ENCODE data around the gene NUBP2. TPM values are rescaled to one million over a fixed set of nuclear protein-coding genes. Genes with fewer than 3 reads are reported as not detected.
A peak's percentile ranks its signal among the peaks of the same experiment; 100 is the strongest.

The NUBP2 gene
- 10 to 100 TPM; 41.5 to 57.8 TPM for polyA plus RNA-seq

DNA sequence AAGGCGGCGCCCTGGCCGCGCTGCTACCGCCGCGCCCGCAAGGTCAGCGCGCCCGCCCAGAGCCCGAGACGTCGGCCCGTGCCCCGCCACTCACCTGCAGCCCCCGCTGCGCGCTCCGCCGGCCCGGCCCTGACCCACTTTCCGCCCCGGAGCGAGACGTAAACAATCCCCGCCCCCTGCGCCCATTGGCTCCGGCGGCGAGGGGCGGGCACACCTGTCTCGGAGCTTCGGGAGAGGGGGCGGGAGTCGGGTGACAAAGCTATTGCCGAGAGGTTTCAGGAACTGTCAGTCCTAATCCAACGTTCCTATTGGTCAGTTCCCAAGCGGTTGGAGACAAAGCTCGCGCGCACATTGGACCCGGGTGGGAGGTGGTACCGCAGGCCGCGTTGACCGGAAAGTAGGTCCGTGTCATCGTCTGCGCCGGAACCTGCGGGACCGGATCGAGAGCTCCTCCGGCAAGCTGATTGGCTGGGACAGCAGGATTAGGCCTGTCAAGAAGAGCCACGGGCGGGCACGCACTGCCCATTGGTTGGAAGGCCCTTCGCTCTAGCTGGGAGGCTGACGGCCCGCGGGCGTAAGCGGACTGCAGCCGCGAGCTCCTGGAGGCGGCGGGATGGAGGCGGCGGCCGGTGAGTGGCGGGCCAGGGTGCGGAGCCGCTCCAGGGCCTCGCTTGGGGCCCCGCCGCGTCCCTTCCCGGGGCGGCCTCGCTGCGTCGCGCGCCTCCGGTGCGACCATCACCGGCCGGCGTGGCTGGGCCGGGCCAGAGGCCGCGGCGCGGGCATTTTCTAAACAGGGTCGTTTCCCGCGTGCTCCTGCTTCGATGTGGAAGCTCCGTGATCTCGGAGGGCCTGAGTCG is at the start of gene NUBP2, which contains the start of gene SPSB3:
Gene NUBP2 (plus strand): TSS at position 553 of the 857 bp plus-strand sequence. CDS start 61 bp downstream, at position 614.
Gene SPSB3 (minus strand): TSS at position 164 of the 857 bp plus-strand sequence. CDS start 1,088 bp downstream, outside the sequence.
- H3K4me1 ChIP-seq (ENCODE audit: control insufficient read depth in 2 of 2, insufficient read depth in 2 of 2, low read length in 1 of 2): peaks cover 8 to 16% of the 10 kb centered on the region in 2 donors
- WGBS, 2 donors: 0% methylated on average over 85 to 102 of the region's 102 CpGs

GRCh38 chr16:1734123-1734522 is 48.6 kb upstream of the NUBP2 start:
- Histone ChIP-seq H3K4me1 (ENCODE audit: control insufficient read depth in 2 of 2, insufficient read depth in 2 of 2, low read length in 1 of 2) (peaks cover 0 to under 1% of the 10 kb centered on the region in 2 donors), H3K27ac (ENCODE audit: low read depth in 2 of 2, low read length in 1 of 2) (no peak overlapping the region), H3K27me3 (ENCODE audit: control insufficient read depth in 1 of 2, insufficient read depth in 2 of 2, low read length in 2 of 2) (no peaks in the 10 kb centered on the region), H3K9me3 (ENCODE audit: control insufficient read depth in 2 of 2, insufficient read depth in 1 of 2, low read depth in 1 of 2, low read length in 1 of 2) (peaks cover 0 to 5% of the 10 kb centered on the region in 2 donors), H3K36me3 (ENCODE audit: control insufficient read depth in 2 of 2, insufficient read depth in 2 of 2, low read length in 1 of 2) (peaks cover 3 to 35% of the 10 kb centered on the region in 2 donors), H3K4me3 (ENCODE audit: low read depth in 1 of 2, low read length in 2 of 2) (no peak overlapping the region)
- WGBS, 2 donors: 92 to 93% methylated on average over 21 to 22 of the region's 22 CpGs

More for the DNA sequence above, at the start of gene NUBP2, which contains the start of gene SPSB3:
- Histone ChIP-seq H3K4me3 (ENCODE audit: low read depth in 1 of 2, low read length in 2 of 2) (peak within 1 kb of the TSS; percentile 78 to 84), H3K9me3 (ENCODE audit: control insufficient read depth in 2 of 2, insufficient read depth in 1 of 2, low read depth in 1 of 2, low read length in 1 of 2) (peaks cover 0 to 2% of the 10 kb centered on the region in 2 donors), H3K36me3 (ENCODE audit: control insufficient read depth in 2 of 2, insufficient read depth in 2 of 2, low read length in 1 of 2) (peaks cover 0 to 40% of the 10 kb centered on the region in 2 donors), H3K27me3 (ENCODE audit: control insufficient read depth in 1 of 2, insufficient read depth in 2 of 2, low read length in 2 of 2) (no peaks in the 10 kb centered on the region), H3K27ac (ENCODE audit: low read depth in 2 of 2, low read length in 1 of 2) (peak within 1 kb of the TSS; percentile 93 to 94)

DNA sequence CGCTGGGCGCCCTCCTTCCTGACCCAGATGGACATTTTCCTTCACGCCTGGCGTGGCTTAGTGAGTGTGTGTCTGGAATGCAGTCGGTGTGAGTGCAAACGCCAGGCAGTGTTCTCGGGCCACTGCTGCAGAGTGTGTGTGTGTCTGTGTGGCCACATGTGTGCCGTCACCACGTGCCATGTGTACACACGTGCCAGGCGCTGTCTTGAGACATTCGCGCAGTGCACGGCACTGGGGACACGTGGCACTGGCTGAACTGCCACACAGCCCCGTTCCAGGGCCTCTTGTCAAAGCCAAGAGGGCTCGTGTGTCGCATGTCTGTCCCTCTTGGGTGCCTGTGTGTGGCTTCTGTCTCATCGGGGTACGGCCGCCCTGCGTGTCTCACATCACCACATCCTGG is 47.9 kb upstream of the NUBP2 start:
- no peak overlapping the region for H3K27ac ChIP-seq (ENCODE audit: low read depth in 2 of 2, low read length in 1 of 2)
- peaks cover 0 to 5% of the 10 kb centered on the region in 2 donors for H3K9me3 ChIP-seq (ENCODE audit: control insufficient read depth in 2 of 2, insufficient read depth in 1 of 2, low read depth in 1 of 2, low read length in 1 of 2)
- H3K27me3 ChIP-seq (ENCODE audit: control insufficient read depth in 1 of 2, insufficient read depth in 2 of 2, low read length in 2 of 2): no peaks in the 10 kb centered on the region
- WGBS, 2 donors: 97 to 98% methylated on average over 22 of the region's 22 CpGs
- H3K4me1 ChIP-seq (ENCODE audit: control insufficient read depth in 2 of 2, insufficient read depth in 2 of 2, low read length in 1 of 2): peaks cover 0 to 4% of the 10 kb centered on the region in 2 donors
- peaks cover 0 to 30% of the 10 kb centered on the region in 2 donors for H3K36me3 ChIP-seq (ENCODE audit: control insufficient read depth in 2 of 2, insufficient read depth in 2 of 2, low read length in 1 of 2)
- no peak overlapping the region for H3K4me3 ChIP-seq (ENCODE audit: low read depth in 1 of 2, low read length in 2 of 2)

DNA sequence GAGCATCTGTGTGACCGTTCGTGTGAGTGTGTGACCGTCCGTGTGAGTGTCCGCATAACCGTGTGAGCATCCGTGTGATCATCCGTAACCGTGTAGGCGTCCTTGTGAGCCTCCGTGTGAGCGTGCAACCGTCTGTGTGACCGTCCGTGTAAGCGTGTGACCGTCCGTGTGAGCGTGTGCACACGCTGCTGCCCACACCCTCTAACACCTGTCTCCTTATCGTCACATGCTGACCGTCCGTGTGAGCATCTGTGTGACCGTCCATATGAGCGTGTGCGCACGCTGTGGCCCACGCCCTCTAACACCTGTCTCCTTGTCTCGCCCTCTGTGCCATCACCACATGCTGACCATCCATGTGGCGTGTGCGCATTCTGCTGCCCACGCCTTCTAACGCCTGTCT is 42.5 kb upstream of the NUBP2 start:
- Histone ChIP-seq H3K4me3 (ENCODE audit: low read depth in 1 of 2, low read length in 2 of 2) (no peak overlapping the region), H3K9me3 (ENCODE audit: control insufficient read depth in 2 of 2, insufficient read depth in 1 of 2, low read depth in 1 of 2, low read length in 1 of 2) (peaks cover 0 to 6% of the 10 kb centered on the region in 2 donors), H3K4me1 (ENCODE audit: control insufficient read depth in 2 of 2, insufficient read depth in 2 of 2, low read length in 1 of 2) (peaks cover 0 to 8% of the 10 kb centered on the region in 2 donors), H3K36me3 (ENCODE audit: control insufficient read depth in 2 of 2, insufficient read depth in 2 of 2, low read length in 1 of 2) (peaks cover 0 to 36% of the 10 kb centered on the region in 2 donors), H3K27me3 (ENCODE audit: control insufficient read depth in 1 of 2, insufficient read depth in 2 of 2, low read length in 2 of 2) (no peaks in the 10 kb centered on the region), H3K27ac (ENCODE audit: low read depth in 2 of 2, low read length in 1 of 2) (no peak overlapping the region)
- 97 to 98% methylated on average over 33 of the region's 33 CpGs for WGBS, 2 donors

GRCh38 chr16:1740781-1741490 is 41.8 kb upstream of the NUBP2 start:
- H3K36me3 ChIP-seq (ENCODE audit: control insufficient read depth in 2 of 2, insufficient read depth in 2 of 2, low read length in 1 of 2): peaks cover 0 to 38% of the 10 kb centered on the region in 2 donors
- 92 to 94% methylated on average over 30 of the region's 30 CpGs for WGBS, 2 donors

GRCh38 chr16:1741553-1742165 is 41.1 kb upstream of the NUBP2 start:
- whole genome bisulfite sequencing, 2 donors: 93 to 97% methylated on average over 19 of the region's 19 CpGs
- Histone ChIP-seq H3K9me3 (ENCODE audit: control insufficient read depth in 2 of 2, insufficient read depth in 1 of 2, low read depth in 1 of 2, low read length in 1 of 2) (peaks cover 0 to 2% of the 10 kb centered on the region in 2 donors), H3K27me3 (ENCODE audit: control insufficient read depth in 1 of 2, insufficient read depth in 2 of 2, low read length in 2 of 2) (no peaks in the 10 kb centered on the region), H3K27ac (ENCODE audit: low read depth in 2 of 2, low read length in 1 of 2) (no peak overlapping the region), H3K4me3 (ENCODE audit: low read depth in 1 of 2, low read length in 2 of 2) (no peak overlapping the region), H3K36me3 (ENCODE audit: control insufficient read depth in 2 of 2, insufficient read depth in 2 of 2, low read length in 1 of 2) (peaks cover 0 to 38% of the 10 kb centered on the region in 2 donors), H3K4me1 (ENCODE audit: control insufficient read depth in 2 of 2, insufficient read depth in 2 of 2, low read length in 1 of 2) (peaks cover 0 to 8% of the 10 kb centered on the region in 2 donors)

More at GRCh38 chr16:1740781-1741490, 41.8 kb upstream of the NUBP2 start:
- no peak overlapping the region for H3K4me3 ChIP-seq (ENCODE audit: low read depth in 1 of 2, low read length in 2 of 2)
- no peak overlapping the region for H3K27ac ChIP-seq (ENCODE audit: low read depth in 2 of 2, low read length in 1 of 2)
- H3K27me3 ChIP-seq (ENCODE audit: control insufficient read depth in 1 of 2, insufficient read depth in 2 of 2, low read length in 2 of 2): no peaks in the 10 kb centered on the region
- H3K4me1 ChIP-seq (ENCODE audit: control insufficient read depth in 2 of 2, insufficient read depth in 2 of 2, low read length in 1 of 2): peaks cover 0 to 8% of the 10 kb centered on the region in 2 donors
- peaks cover 0 to 2% of the 10 kb centered on the region in 2 donors for H3K9me3 ChIP-seq (ENCODE audit: control insufficient read depth in 2 of 2, insufficient read depth in 1 of 2, low read depth in 1 of 2, low read length in 1 of 2)

DNA sequence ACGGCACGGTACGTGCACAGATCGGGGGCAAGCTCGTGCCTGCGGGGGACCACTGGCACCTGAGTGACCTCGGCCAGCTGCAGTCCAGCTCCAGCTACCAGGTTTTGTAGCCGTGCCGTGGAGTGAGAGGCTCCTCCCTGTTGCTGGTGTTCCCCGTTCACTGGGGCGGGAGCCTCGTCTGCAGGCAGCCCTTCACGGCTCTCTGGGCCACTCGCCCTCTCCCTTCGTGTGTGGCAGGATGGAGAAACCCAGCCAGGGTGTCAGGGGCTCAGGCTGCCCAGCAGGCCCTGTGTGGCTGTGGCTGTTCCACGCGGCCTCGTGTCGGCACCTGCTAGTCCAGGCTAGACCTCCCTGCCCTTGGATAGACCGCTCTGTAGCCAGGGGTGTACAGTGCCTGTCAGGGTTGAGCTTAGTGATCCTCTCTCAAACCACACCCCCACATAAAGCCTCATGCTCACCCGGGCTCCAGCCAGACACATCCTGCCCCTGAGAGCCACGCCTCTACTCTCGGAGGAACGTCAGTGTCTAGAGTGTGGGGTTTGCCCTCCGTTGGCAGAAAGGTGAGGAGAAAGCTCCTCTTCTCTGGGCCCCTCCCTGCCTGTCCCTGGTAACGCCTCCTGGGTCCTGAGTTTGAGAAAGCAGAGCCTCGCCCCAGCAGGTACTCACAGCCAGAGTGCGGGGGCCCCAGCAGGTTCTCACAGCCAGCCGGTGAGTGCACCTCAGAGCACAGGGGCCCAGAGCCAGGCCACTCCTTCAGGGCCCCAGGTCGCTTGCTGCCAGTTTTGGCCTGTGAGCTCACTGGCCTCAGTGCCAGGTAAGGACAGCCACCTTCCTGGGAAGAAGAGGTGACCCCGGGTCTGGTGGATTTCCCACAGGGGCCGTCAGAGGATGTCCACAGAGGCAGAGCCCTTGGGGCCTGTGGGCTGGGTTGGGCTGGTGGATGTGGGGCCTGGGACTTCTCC is 39.1 kb upstream of the NUBP2 start:
- Histone ChIP-seq H3K27ac (ENCODE audit: low read depth in 2 of 2, low read length in 1 of 2) (peak overlapping the region in 1 of 2 donors; percentile 34), H3K4me1 (ENCODE audit: control insufficient read depth in 2 of 2, insufficient read depth in 2 of 2, low read length in 1 of 2) (peaks cover 0 to 8% of the 10 kb centered on the region in 2 donors), H3K9me3 (ENCODE audit: control insufficient read depth in 2 of 2, insufficient read depth in 1 of 2, low read depth in 1 of 2, low read length in 1 of 2) (peaks cover 0 to 2% of the 10 kb centered on the region in 2 donors), H3K27me3 (ENCODE audit: control insufficient read depth in 1 of 2, insufficient read depth in 2 of 2, low read length in 2 of 2) (no peaks in the 10 kb centered on the region), H3K36me3 (ENCODE audit: control insufficient read depth in 2 of 2, insufficient read depth in 2 of 2, low read length in 1 of 2) (peaks cover 9 to 57% of the 10 kb centered on the region in 2 donors), H3K4me3 (ENCODE audit: low read depth in 1 of 2, low read length in 2 of 2) (peak overlapping the region in 1 of 2 donors; percentile 0)
- WGBS, 2 donors: 83 to 84% methylated on average over 32 of the region's 32 CpGs

GRCh38 chr16:1744338-1744840 is 38.4 kb upstream of the NUBP2 start:
- 89% methylated on average over 24 of the region's 24 CpGs for WGBS, 2 donors
- Histone ChIP-seq H3K4me1 (ENCODE audit: control insufficient read depth in 2 of 2, insufficient read depth in 2 of 2, low read length in 1 of 2) (peaks cover 0 to 5% of the 10 kb centered on the region in 2 donors), H3K27me3 (ENCODE audit: control insufficient read depth in 1 of 2, insufficient read depth in 2 of 2, low read length in 2 of 2) (no peaks in the 10 kb centered on the region), H3K4me3 (ENCODE audit: low read depth in 1 of 2, low read length in 2 of 2) (no peak overlapping the region), H3K9me3 (ENCODE audit: control insufficient read depth in 2 of 2, insufficient read depth in 1 of 2, low read depth in 1 of 2, low read length in 1 of 2) (peaks cover 0 to 2% of the 10 kb centered on the region in 2 donors), H3K27ac (ENCODE audit: low read depth in 2 of 2, low read length in 1 of 2) (no peak overlapping the region), H3K36me3 (ENCODE audit: control insufficient read depth in 2 of 2, insufficient read depth in 2 of 2, low read length in 1 of 2) (peaks cover 11 to 61% of the 10 kb centered on the region in 2 donors)
